HepG2 (cell line): ENCODE data around the gene NES. TPM values are rescaled to one million over a fixed set of nuclear protein-coding genes. Genes with fewer than 3 reads are reported as not detected.

Experiments used
- ATAC-seq: fragments of 200-7000 bp; cut with Tn5 transposase; 3 replicates; pipeline ENCODE4 v1.9.1; 2020; ENCODE audit warnings: mild to moderate bottlenecking, moderate library complexity
- BruUV-seq: library from RNA; stranded (reverse); fragments of 400-500 nt; replicated peaks from 2 replicates; lab custom pipeline; 2021; lab: Mats Ljungman, UMichigan
- CTCF ChIA-PET: fragments of 300-600 bp; formaldehyde crosslinking; extraction: SDS; loops from one replicate; lab custom pipeline; 2021; ENCODE audit warnings: low total read pairs, inconsistent platforms, low intra/inter-chr PET ratio; lab: Yijun Ruan, JAX
- POLR2A ChIA-PET: fragments of 350-600 bp; sonication (Branson Sonifier 250); formaldehyde crosslinking; loops from one replicate; lab custom pipeline; 2020; ENCODE audit warnings: antibody characterized with exemption, inconsistent platforms; lab: Yijun Ruan, JAX
- DNase-seq: peaks from one replicate; pipeline ENCODE4 v3.0.0-alpha.2; 2015; ENCODE audit warnings: low spot score
- FAIRE-seq: peaks from 3 replicates; lab custom pipeline; 2011; peaks lifted over from hg19 to GRCh38; lab: Jason Lieb, UNC
- H2AFZ ChIP-seq: one replicate; pipeline ENCODE4 v1.6.1; 2011; ENCODE audit warnings: low read length, inconsistent platforms
- H3K27ac ChIP-seq: fragments of 300-600 bp; 3 replicates; pipeline ENCODE4 v1.8.0; 2011; ENCODE audit warnings: mixed run types, mild to moderate bottlenecking, mixed read lengths, low read length, inconsistent platforms; ENCODE audit not compliant: insufficient read depth; ENCODE audit errors: extremely low read length
- H3K27me3 ChIP-seq, 2 experiments: fragments of 200-600 bp in 1 of 2; 2 replicates in 1 of 2; 3 replicates in 1 of 2; pipeline versions ENCODE4 v1.6.0 to v1.8.0; 2011; ENCODE audit warnings: low read length in 2 of 2, mild to moderate bottlenecking in 2 of 2, moderate library complexity in 2 of 2, inconsistent platforms in 1 of 2; ENCODE audit not compliant: insufficient read depth in 2 of 2, control insufficient read depth in 1 of 2
- H3K36me3 ChIP-seq, 2 experiments: fragments of 200-600 bp in 1 of 2; replicated peaks in 1 of 2; 2 replicates in 1 of 2; 3 replicates in 1 of 2; pipeline versions ENCODE4 v1.5.1 to v1.8.0; 2011; ENCODE audit warnings: low read length in 2 of 2, inconsistent platforms in 1 of 2; ENCODE audit not compliant: insufficient read depth in 2 of 2, control insufficient read depth in 1 of 2
- H3K4me1 ChIP-seq: 2 replicates; pipeline ENCODE4 v1.5.1; 2012; ENCODE audit warnings: low read length, inconsistent platforms; ENCODE audit not compliant: insufficient read depth
- H3K4me2 ChIP-seq: 2 replicates; pipeline ENCODE4 v1.6.0; 2011; ENCODE audit warnings: low read depth, low read length, inconsistent platforms
- H3K4me3 ChIP-seq, 3 experiments: fragments of 200-600 bp in 1 of 3; sonication (generic), shearing (Covaris generic) in 1 of 3; replicated peaks in 1 of 3; 2 replicates each; pipeline ENCODE4 v1.5.1; 2011 to 2016; ENCODE audit warnings: low read length in 3 of 3, inconsistent platforms in 2 of 3, low read depth in 2 of 3, mild to moderate bottlenecking in 2 of 3, control low read depth in 1 of 3, mixed read lengths in 1 of 3; ENCODE audit not compliant: insufficient read depth in 1 of 3
- H3K79me2 ChIP-seq: one replicate; pipeline ENCODE4 v1.6.1; 2011; ENCODE audit warnings: low read length, inconsistent platforms; ENCODE audit not compliant: insufficient read depth
- H3K9ac ChIP-seq: 2 replicates; pipeline ENCODE4 v1.6.0; 2011; ENCODE audit warnings: mild to moderate bottlenecking, low read depth, low read length, inconsistent platforms; ENCODE audit not compliant: insufficient read depth
- H3K9me3 ChIP-seq: 2 replicates; pipeline ENCODE4 v1.5.1; 2012; ENCODE audit warnings: mild to moderate bottlenecking, low read length
- H4K20me1 ChIP-seq: 2 replicates; pipeline ENCODE4 v1.6.0; 2011; ENCODE audit warnings: inconsistent platforms, mild to moderate bottlenecking, low read length, moderate library complexity; ENCODE audit not compliant: insufficient read depth
- BCL6 ChIP-seq: IDR thresholded peaks from 2 replicates; pipeline ENCODE4 v1.6.1; 2016; ENCODE audit warnings: missing genetic modification reagents, missing compliant biosample characterization
- CERS6 ChIP-seq: sonication (generic); formaldehyde crosslinking; IDR thresholded peaks from 2 replicates; pipeline ENCODE4 v1.5.0; 2020; ENCODE audit warnings: missing genetic modification reagents
- FOXA1 ChIP-seq, 2 experiments: fragments of 450-650 bp in 1 of 2; sonication (generic) in 1 of 2; formaldehyde crosslinking in 1 of 2; IDR thresholded peaks; 2 replicates each; pipeline versions ENCODE4 v1.4.0 to v1.6.1; 2016 to 2020; ENCODE audit warnings: missing genetic modification reagents in 1 of 2
- GTF3A ChIP-seq: sonication (generic); formaldehyde crosslinking; conservative IDR thresholded peaks from 2 replicates; pipeline ENCODE4 v1.4.0; 2020; ENCODE audit warnings: mild to moderate bottlenecking, missing genetic modification reagents
- ZBTB14 ChIP-seq: sonication (generic); formaldehyde crosslinking; IDR thresholded peaks from 2 replicates; pipeline ENCODE4 v1.4.0; 2020; ENCODE audit warnings: missing genetic modification reagents
- ZNF44 ChIP-seq: sonication (generic); formaldehyde crosslinking; IDR thresholded peaks from 2 replicates; pipeline ENCODE4 v1.5.1; 2020; ENCODE audit warnings: mild to moderate bottlenecking, missing genetic modification reagents
- ZNF724P ChIP-seq: sonication (generic); formaldehyde crosslinking; IDR thresholded peaks from 2 replicates; pipeline ENCODE4 v1.8.0; 2022; ENCODE audit warnings: missing genetic modification reagents, borderline replicate concordance
- WGBS: methylation state at CpG from one replicate; pipeline ENCODE4 v1.1.6; 2017; ENCODE audit warnings: low lambda C conversion rate; 5-methylcytosine and 5-hydroxymethylcytosine counted together
- in situ Hi-C: cut with HindIII; loops from 2 replicates; pipeline ENCODE4 v1.10.0; 2017; ENCODE audit warnings: low pct_unique_long_range_greater_than_20kb; ENCODE audit not compliant: extremely low pct_ligation_motif_present
- intact Hi-C: fragments of 100-400 bp; cut with micrococcal nuclease; formaldehyde crosslinking; loops from one replicate; pipeline ENCODE4 v1.10.0; 2022; ENCODE audit not compliant: unreplicated experiment
- polyA plus RNA-seq, 8 experiments: library from polyadenylated mRNA; depleted of rRNA in 3 of 8; stranded (reverse) in 7 of 8; unstranded in 1 of 8; fragments of >200 nt; fragmentation: Illumina TruSeq in 4 of 8; extraction: Trizol in 4 of 8; gene quantifications; 2 replicates each; pipeline versions ENCODE4 v1.2.1 to v1.2.3, GENCODE V29; 2011 to 2016; ENCODE audit warnings: low read depth in 4 of 8, missing spikeins in 1 of 8, mixed read lengths in 1 of 8; ENCODE audit not compliant: insufficient read depth in 1 of 8
- total RNA-seq, 5 experiments: library from RNA; depleted of rRNA; stranded (reverse); fragments of >200 nt; fragmentation: Illumina TruSeq; extraction: Trizol; gene quantifications; 2 replicates each; pipeline ENCODE4 v1.2.3, GENCODE V29; 2016; ENCODE audit warnings: low read depth in 1 of 5

Gene NES
- total and polyA plus RNA-seq, 2 of the 13 experiments (the other 11 are each of a cell fraction or from before 2014, with no cell fraction given): 1.7 to 16.6 TPM

GRCh38 chr1:156622581-156623297, 54.5 kb downstream of the NES start:
- in situ Hi-C loops: no loop called here
- no TSS peak for BruUV-seq
- Histone ChIP-seq H2AFZ (no peak overlapping the region), H4K20me1 (no peaks in the 10 kb centered on the region), H3K27ac (no peak overlapping the region), H3K79me2 (no peaks in the 10 kb centered on the region), H3K9ac (no peak overlapping the region), H3K36me3 (no peaks in the 10 kb centered on the region), H3K4me3 (no peak overlapping the region), H3K9me3 (no peaks in the 10 kb centered on the region), H3K4me1 (peaks cover 34% of the 10 kb centered on the region), H3K27me3 (peaks cover 13 to 49% of the 10 kb centered on the region in 2 experiments), H3K4me2 (no peak overlapping the region)
- DNase-seq: no peak
- POLR2A ChIA-PET: no interaction called here
- ATAC-seq: no peak
- CTCF ChIA-PET: no interaction called here
- FAIRE-seq: no peak
- WGBS: 28% methylated on average over 6 of the region's 6 CpGs
- no peak for TF ChIP-seq ZNF724P (CRISPR knock-in tag)
- TF ChIP-seq BCL6 (CRISPR knock-in tag): peak; percentile 15; the same call in 1 of the 2 replicates
- no peak for TF ChIP-seq CERS6 (CRISPR knock-in tag)
- TF ChIP-seq ZNF44: no peak
- TF ChIP-seq FOXA1 (IDR thresholded peaks at IDR 0.05): no peak
- 0 out of 2 replicates have a peak, but pooled peaks have one; percentile 14 for TF ChIP-seq FOXA1 (CRISPR knock-in tag; IDR thresholded peaks at IDR 0.05)
- TF ChIP-seq GTF3A (CRISPR knock-in tag): no peak
- TF ChIP-seq ZBTB14: no peak
- intact Hi-C loops: no loop called here
